Measurements from ENCODE around the gene MEIG1. TPM values are rescaled to one million over a fixed set of nuclear protein-coding genes. Genes with fewer than 3 reads are reported as not detected.
A peak's percentile ranks its signal among the peaks of the same experiment; 100 is the strongest.
"Not testable (repeated sequence)": the region's sequence is repeated elsewhere in the genome, so short reads cannot be mapped to it uniquely, and the experiment has no call there.

Gene MEIG1
- total RNA-seq, 6 donors from 2014 or later, result 0.44 to 2.0 TPM; not detected in 4

GRCh38 chr10:14926722-14927416, 32.3 kb upstream of the MEIG1 start:
- H3K4me1 ChIP-seq, result no peaks in the 10 kb centered on the region
- DNase-seq (no peak), ATAC-seq (ENCODE audit: low FRiP score in 2 of 2) (no peak)
- no peak overlapping the region for H3K4me3 ChIP-seq
- H3K36me3 ChIP-seq, result peaks cover 11 to 92% (median 53%) of the 10 kb centered on the region in 4 donors
- WGBS, 2 donors, result 90 to 94% methylated on average over 13 of the region's 13 CpGs
- no peak for TF ChIP-seq POLR2AphosphoS5 (IDR thresholded peaks at IDR 0.05)
- TF ChIP-seq POLR2A (IDR thresholded peaks at IDR 0.05), result no peak
- TF ChIP-seq CTCF (IDR thresholded peaks at IDR 0.05), result no peak
- no peak for TF ChIP-seq EP300 (IDR thresholded peaks at IDR 0.05)
- H3K9me3 ChIP-seq, result no peaks in the 10 kb centered on the region
- H3K27me3 ChIP-seq, result no peaks in the 10 kb centered on the region
- no peak overlapping the region for H3K27ac ChIP-seq

- H3K36me3 ChIP-seq, result peaks cover 21 to 99% (median 61%) of the 10 kb centered on the region in 4 donors
Measured at GRCh38 chr10:14930610-14931009, 28.6 kb upstream of the MEIG1 start.

DNA sequence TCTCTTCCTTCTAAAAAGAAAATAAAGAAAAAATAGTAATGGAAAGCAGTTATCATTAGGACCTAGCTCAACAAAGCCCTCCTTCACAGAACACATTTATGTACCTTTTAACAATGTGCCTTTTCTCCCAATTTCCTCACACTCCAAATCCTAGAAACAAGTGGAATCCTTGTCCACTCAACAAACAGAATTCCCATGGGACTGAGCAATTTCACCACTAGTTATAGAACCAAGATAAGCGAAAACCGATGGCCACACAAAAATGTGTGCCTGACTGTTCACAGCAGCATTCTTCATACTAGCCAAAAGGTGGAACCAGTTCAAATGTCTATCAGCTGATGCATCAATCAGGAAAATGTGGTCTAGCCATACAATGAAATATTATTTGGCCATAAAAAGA, 22.6 kb upstream of the MEIG1 start:
- no peak overlapping the region for H3K4me3 ChIP-seq
- no peak for TF ChIP-seq POLR2A (IDR thresholded peaks at IDR 0.05)
- DNase-seq (no peak), ATAC-seq (ENCODE audit: low FRiP score in 2 of 2) (no peak)
- H3K27ac ChIP-seq, result no peak overlapping the region
- H3K4me1 ChIP-seq, result no peaks in the 10 kb centered on the region
- H3K36me3 ChIP-seq, result peaks cover 12 to 63% (median 30%) of the 10 kb centered on the region in 4 donors
- no peaks in the 10 kb centered on the region for H3K27me3 ChIP-seq
- no peaks in the 10 kb centered on the region for H3K9me3 ChIP-seq
- 100% methylated on average over 2 of the region's 2 CpGs for WGBS, 2 donors

More at GRCh38 chr10:14930610-14931009, 28.6 kb upstream of the MEIG1 start:
- no peak for DNase-seq
- Histone ChIP-seq H3K4me1 (no peaks in the 10 kb centered on the region), H3K27me3 (no peaks in the 10 kb centered on the region), H3K9me3 (no peaks in the 10 kb centered on the region), H3K27ac (no peak overlapping the region), H3K4me3 (no peak overlapping the region)
- 96 to 97% methylated on average over 10 of the region's 10 CpGs for WGBS, 2 donors
- TF ChIP-seq POLR2A (IDR thresholded peaks at IDR 0.05), result no peak
- ATAC-seq (ENCODE audit: low FRiP score in 2 of 2), result no peak

- not testable (repeated sequence) for H3K27ac ChIP-seq, H3K4me1 ChIP-seq, H3K4me3 ChIP-seq, H3K9me3 ChIP-seq, H3K27me3 ChIP-seq
- H3K36me3 ChIP-seq, result peaks cover 10 to 60% (median 25%) of the 10 kb centered on the region in 4 donors
- WGBS, 2 donors, result 94% methylated on average over 3 of the region's 5 CpGs; no CpG with 5 or more reads in 1 of the 2 donors
- peak in 1 of 2 donors; percentile 38 for ATAC-seq (ENCODE audit: low FRiP score in 2 of 2)
- DNase-seq, result peak in 1 of 2 donors; percentile 47
Measured at GRCh38 chr10:14938971-14939370, 20.2 kb upstream of the MEIG1 start.

- not testable (repeated sequence) for H3K27me3 ChIP-seq; DNase-seq; H3K27ac ChIP-seq; ATAC-seq (ENCODE audit: low FRiP score in 2 of 2); H3K9me3 ChIP-seq; H3K4me3 ChIP-seq; H3K4me1 ChIP-seq
- peaks cover 2 to 61% (median 31%) of the 10 kb centered on the region in 4 donors for H3K36me3 ChIP-seq
- WGBS, 2 donors, result 93 to 95% methylated on average over 13 to 17 of the region's 17 CpGs
Measured at GRCh38 chr10:14942147-14942949, 16.8 kb upstream of the MEIG1 start.

DNA sequence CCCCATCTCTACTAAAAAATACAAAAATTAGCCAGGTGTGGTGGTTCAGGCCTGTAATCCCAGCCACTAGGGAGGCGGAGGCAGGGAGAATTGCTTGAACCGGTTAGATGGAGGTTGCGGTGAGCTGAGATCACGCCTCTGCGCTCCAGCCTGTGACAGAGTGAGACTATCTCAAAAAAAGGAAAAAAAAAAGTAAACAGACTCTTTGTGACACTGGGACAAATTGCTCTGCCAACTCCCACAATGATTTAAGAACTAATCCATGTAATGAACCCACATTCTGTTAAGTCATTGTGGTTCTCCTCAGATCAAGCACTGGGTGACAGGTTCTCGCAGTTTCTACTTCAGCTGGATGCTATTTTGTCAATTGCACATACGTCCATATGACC, 16.2 kb upstream of the MEIG1 start:
- H3K9me3 ChIP-seq; H3K4me3 ChIP-seq; DNase-seq; H3K27ac ChIP-seq; H3K27me3 ChIP-seq; ATAC-seq (ENCODE audit: low FRiP score in 2 of 2); H3K4me1 ChIP-seq: not testable (repeated sequence)
- 85 to 92% methylated on average over 6 to 7 of the region's 7 CpGs for WGBS, 2 donors
- peaks cover 2 to 63% (median 35%) of the 10 kb centered on the region in 4 donors for H3K36me3 ChIP-seq

GRCh38 chr10:14945108-14945507, 14.1 kb upstream of the MEIG1 start:
- no peaks in the 10 kb centered on the region for H3K9me3 ChIP-seq
- ATAC-seq (ENCODE audit: low FRiP score in 2 of 2) (no peak), DNase-seq (no peak)
- no peak overlapping the region for H3K27ac ChIP-seq
- TF ChIP-seq CTCF (IDR thresholded peaks at IDR 0.05), result no peak
- no peak overlapping the region for H3K4me3 ChIP-seq
- H3K27me3 ChIP-seq, result no peaks in the 10 kb centered on the region
- 90 to 95% methylated on average over 5 of the region's 5 CpGs for WGBS, 2 donors
- H3K4me1 ChIP-seq, result no peaks in the 10 kb centered on the region
- H3K36me3 ChIP-seq, result peaks cover 2 to 64% (median 35%) of the 10 kb centered on the region in 4 donors
